GM12878 (cell line): Measurements from ENCODE around the gene ZNF687. TPM values are rescaled to one million over a fixed set of nuclear protein-coding genes. Genes with fewer than 3 reads are reported as not detected.

Experiments used
- ATAC-seq: fragments of 200-7000 bp; cut with Tn5 transposase; 3 replicates; pipeline ENCODE4 v1.9.1; 2020; ENCODE audit warnings: mild to moderate bottlenecking, moderate library complexity
- BruUV-seq: library from RNA; stranded (reverse); fragments of 400-500 nt; replicated peaks from 2 replicates; lab custom pipeline; 2021; lab: Mats Ljungman, UMichigan
- CTCF ChIA-PET: fragments of 300-600 bp; sonication (Branson Sonifier 250); formaldehyde crosslinking; extraction: SDS; loops from one replicate; lab custom pipeline; 2021; ENCODE audit warnings: inconsistent platforms; lab: Yijun Ruan, JAX
- POLR2A ChIA-PET: fragments of 350-600 bp; formaldehyde crosslinking; extraction: SDS; loops from one replicate; lab custom pipeline; 2021; ENCODE audit warnings: inconsistent platforms; lab: Charles Lee
- RAD21 ChIA-PET: fragments of 300-600 bp; sonication (Branson Sonifier 250); formaldehyde crosslinking; loops from one replicate; lab custom pipeline; 2023; ENCODE audit warnings: antibody characterized with exemption; ENCODE audit not compliant: unreplicated experiment; lab: Charles Lee
- SMC1A ChIA-PET: fragments of 300-600 bp; sonication (Branson Sonifier 250); formaldehyde crosslinking; loops from one replicate; lab custom pipeline; 2023; ENCODE audit not compliant: unreplicated experiment, uncharacterized antibody; lab: Charles Lee
- DNase-seq: peaks from one replicate; pipeline ENCODE4 v3.0.0-alpha.2; 2011; ENCODE audit warnings: low read depth, low spot score
- FAIRE-seq: peaks from 3 replicates; lab custom pipeline; 2011; peaks lifted over from hg19 to GRCh38; lab: Jason Lieb, UNC
- H2AFZ ChIP-seq: 2 replicates; pipeline ENCODE4 v1.6.0; 2011; ENCODE audit warnings: low read depth, low read length, control low read depth; ENCODE audit not compliant: control insufficient read depth
- H3K27ac ChIP-seq: 2 replicates; pipeline ENCODE4 v1.5.1; 2011; ENCODE audit warnings: control low read depth; ENCODE audit not compliant: control insufficient read depth, insufficient read depth
- H3K27me3 ChIP-seq, 2 experiments: replicated peaks in 1 of 2; 2 replicates each; pipeline versions ENCODE4 v1.6.0 to v1.6.1; 2011; ENCODE audit warnings: low read length in 1 of 2; ENCODE audit not compliant: control insufficient read depth in 2 of 2, insufficient read depth in 2 of 2
- H3K36me3 ChIP-seq, 2 experiments: 2 replicates each; pipeline ENCODE4 v1.5.1; 2011; ENCODE audit warnings: low read length in 1 of 2; ENCODE audit not compliant: control insufficient read depth in 2 of 2, insufficient read depth in 2 of 2
- H3K4me1 ChIP-seq: 2 replicates; pipeline ENCODE4 v1.6.1; 2011; ENCODE audit warnings: mild to moderate bottlenecking, low read length, moderate library complexity, mixed read lengths; ENCODE audit not compliant: control insufficient read depth, insufficient read depth
- H3K4me2 ChIP-seq: 2 replicates; pipeline ENCODE4 v1.6.0; 2011; ENCODE audit warnings: control low read depth; ENCODE audit not compliant: control insufficient read depth, insufficient read depth
- H3K4me3 ChIP-seq: fragments of 200-600 bp; sonication (generic); 2 replicates; pipeline ENCODE4 v1.5.1; 2016
- H3K79me2 ChIP-seq: 2 replicates; pipeline ENCODE4 v1.6.0; 2011; ENCODE audit warnings: low read length; ENCODE audit not compliant: control insufficient read depth, insufficient read depth
- H3K9ac ChIP-seq: 2 replicates; pipeline ENCODE4 v1.8.0; 2011; ENCODE audit warnings: low read length, control low read depth, mixed read lengths; ENCODE audit not compliant: control insufficient read depth, insufficient read depth
- H3K9me3 ChIP-seq: replicated peaks from 3 replicates; pipeline ENCODE4 v1.5.1; 2011; ENCODE audit warnings: mild to moderate bottlenecking, low read length; ENCODE audit not compliant: control insufficient read depth, insufficient read depth
- H4K20me1 ChIP-seq: 2 replicates; pipeline ENCODE4 v1.6.0; 2011; ENCODE audit not compliant: control insufficient read depth, insufficient read depth
- DPF2 ChIP-seq: fragments of 450-650 bp; IDR thresholded peaks from 2 replicates; pipeline ENCODE4 v1.6.1; 2017; ENCODE audit warnings: mild to moderate bottlenecking
- SREBF1 ChIP-seq: IDR thresholded peaks from 2 replicates; pipeline ENCODE4 v1.6.1; 2012; ENCODE audit warnings: mild to moderate bottlenecking, low read length
- WGBS: methylation state at CpG from one replicate; pipeline ENCODE4 v1.1.6; 2016; ENCODE audit warnings: low lambda C conversion rate; ENCODE audit not compliant: insufficient replicate concordance, insufficient coverage; ENCODE audit errors: missing lambda C conversion rate; 5-methylcytosine and 5-hydroxymethylcytosine counted together
- in situ Hi-C: fragments of 300-500 bp; cut with MboI; formaldehyde crosslinking; loops from 9 replicates; pipeline ENCODE4 v1.14.3; 2018; ENCODE audit warnings: mixed read lengths
- intact Hi-C: fragments of 100-400 bp; cut with micrococcal nuclease; formaldehyde crosslinking; loops from one replicate; pipeline ENCODE4 v1.14.2; 2022; ENCODE audit not compliant: unreplicated experiment
- polyA plus RNA-seq, 11 experiments: library from polyadenylated mRNA; depleted of rRNA in 4 of 11; unstranded in 6 of 11; stranded (reverse) in 5 of 11; fragments of >200 nt; fragmentation: Nextera tagmentation in 4 of 11; fragmentation: Illumina TruSeq in 1 of 11; extraction: Ambion mirVana in 4 of 11; extraction: Trizol in 1 of 11; gene quantifications; 1 replicate in 1 of 11; 2 replicates in 10 of 11; pipeline versions ENCODE4 v1.2.1 to v1.2.3, GENCODE V29; 2011 to 2016; ENCODE audit warnings: inconsistent platforms in 2 of 11, missing spikeins in 2 of 11, low read depth in 1 of 11
- total RNA-seq, 4 experiments: library from RNA; depleted of rRNA in 3 of 4; stranded (reverse); fragments of >200 nt in 3 of 4; fragmentation: Illumina TruSeq in 1 of 4; extraction: Trizol in 1 of 4; gene quantifications; 2 replicates each; pipeline versions ENCODE4 v1.2.1 to v1.2.3, GENCODE V29; 2013 to 2021
- TF ChIP-seq, protein P1 (sequence below): fragments of 450-650 bp; IDR thresholded peaks from 2 replicates; pipeline ENCODE4 v1.6.1; 2018; ENCODE audit warnings: borderline replicate concordance, mild to moderate bottlenecking; ENCODE audit not compliant: partially characterized antibody
- TF ChIP-seq, protein P2 (sequence below): IDR thresholded peaks from 2 replicates; pipeline ENCODE4 v1.6.1; 2011; ENCODE audit warnings: mild to moderate bottlenecking, low read depth, low read length, moderate library complexity; ENCODE audit not compliant: insufficient replicate concordance

Gene ZNF687
- total and polyA plus RNA-seq, 10 of the 15 experiments (the other 5 are each of a cell fraction or from before 2014, with no cell fraction given), result 0.08 to 30.9 (median 9.9) TPM

DNA sequence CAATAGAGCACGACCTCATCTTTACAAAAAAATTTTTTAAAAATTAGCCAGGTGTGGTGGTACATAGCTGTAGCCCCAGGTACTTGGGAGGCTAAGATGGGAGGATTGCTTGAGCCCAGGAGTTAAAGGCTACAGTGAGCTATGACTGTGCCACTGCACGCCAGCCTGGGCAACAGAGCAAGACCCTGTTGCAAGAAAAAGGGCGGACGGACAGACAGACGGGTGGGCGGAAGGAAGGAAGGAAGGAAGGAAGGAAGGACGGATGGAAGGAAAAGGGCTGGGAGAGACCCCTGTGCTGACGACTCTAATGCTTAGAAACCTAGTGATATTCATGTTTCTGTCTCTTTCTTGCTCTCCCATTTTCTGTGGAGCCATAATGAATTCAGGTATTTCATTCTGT lies 30.7 kb downstream of the ZNF687 start:
- H3K9me3 ChIP-seq, result no peaks in the 10 kb centered on the region
- CTCF ChIA-PET, result interaction anchor here (1.7 to 4.1 kb wide), 4 partner anchors 12 to 213 kb away, joined by 3 to 32 read pairs (median 8); partner anchors contain the start of gene PI4KB
- no peaks in the 10 kb centered on the region for H3K4me1 ChIP-seq
- POLR2A ChIA-PET, result interaction anchor here (4.8 kb wide), 1 partner anchor 14 kb away, joined by 19 read pairs; the partner anchor contains the start of gene PI4KB
- RAD21 ChIA-PET, result interaction anchor here (0.8 to 1.8 kb wide), 3 partner anchors 12 to 213 kb away, joined by 4 to 6 read pairs (median 4); no protein-coding TSS in a partner anchor
- intact Hi-C loops (no loop called here), in situ Hi-C loops (no loop called here)
- H3K9ac ChIP-seq, result no peak overlapping the region
- no TSS peak for BruUV-seq
- no peak overlapping the region for H3K4me2 ChIP-seq
- peaks cover 15 to 44% of the 10 kb centered on the region in 2 experiments for H3K36me3 ChIP-seq
- no peak overlapping the region for H2AFZ ChIP-seq
- FAIRE-seq (no peak), ATAC-seq (no peak), DNase-seq (no peak)
- 0 out of 2 replicates have a peak, but pooled peaks cover 4% of the 10 kb centered on the region for H4K20me1 ChIP-seq
- H3K4me3 ChIP-seq, result no peak overlapping the region
- WGBS, result 77% methylated on average over 8 of the region's 8 CpGs
- H3K27ac ChIP-seq, result no peak overlapping the region
- SMC1A ChIA-PET, result interaction anchor here (0.7 to 3.8 kb wide), 4 partner anchors 11 to 26 kb away, joined by 3 to 15 read pairs (median 8); partner anchors contain the start of gene PI4KB
- H3K79me2 ChIP-seq, result no peaks in the 10 kb centered on the region
- no peaks in the 10 kb centered on the region for H3K27me3 ChIP-seq
- no peak for TF ChIP-seq DPF2
- TF ChIP-seq, protein P1, sequence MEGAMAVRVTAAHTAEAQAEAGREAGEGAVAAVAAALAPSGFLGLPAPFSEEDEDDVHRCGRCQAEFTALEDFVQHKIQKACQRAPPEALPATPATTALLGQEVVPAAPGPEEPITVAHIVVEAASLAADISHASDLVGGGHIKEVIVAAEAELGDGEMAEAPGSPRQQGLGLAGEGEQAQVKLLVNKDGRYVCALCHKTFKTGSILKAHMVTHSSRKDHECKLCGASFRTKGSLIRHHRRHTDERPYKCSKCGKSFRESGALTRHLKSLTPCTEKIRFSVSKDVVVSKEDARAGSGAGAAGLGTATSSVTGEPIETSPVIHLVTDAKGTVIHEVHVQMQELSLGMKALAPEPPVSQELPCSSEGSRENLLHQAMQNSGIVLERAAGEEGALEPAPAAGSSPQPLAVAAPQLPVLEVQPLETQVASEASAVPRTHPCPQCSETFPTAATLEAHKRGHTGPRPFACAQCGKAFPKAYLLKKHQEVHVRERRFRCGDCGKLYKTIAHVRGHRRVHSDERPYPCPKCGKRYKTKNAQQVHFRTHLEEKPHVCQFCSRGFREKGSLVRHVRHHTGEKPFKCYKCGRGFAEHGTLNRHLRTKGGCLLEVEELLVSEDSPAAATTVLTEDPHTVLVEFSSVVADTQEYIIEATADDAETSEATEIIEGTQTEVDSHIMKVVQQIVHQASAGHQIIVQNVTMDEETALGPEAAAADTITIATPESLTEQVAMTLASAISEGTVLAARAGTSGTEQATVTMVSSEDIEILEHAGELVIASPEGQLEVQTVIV, result no peak
- TF ChIP-seq SREBF1, result no peak
- TF ChIP-seq, protein P2, sequence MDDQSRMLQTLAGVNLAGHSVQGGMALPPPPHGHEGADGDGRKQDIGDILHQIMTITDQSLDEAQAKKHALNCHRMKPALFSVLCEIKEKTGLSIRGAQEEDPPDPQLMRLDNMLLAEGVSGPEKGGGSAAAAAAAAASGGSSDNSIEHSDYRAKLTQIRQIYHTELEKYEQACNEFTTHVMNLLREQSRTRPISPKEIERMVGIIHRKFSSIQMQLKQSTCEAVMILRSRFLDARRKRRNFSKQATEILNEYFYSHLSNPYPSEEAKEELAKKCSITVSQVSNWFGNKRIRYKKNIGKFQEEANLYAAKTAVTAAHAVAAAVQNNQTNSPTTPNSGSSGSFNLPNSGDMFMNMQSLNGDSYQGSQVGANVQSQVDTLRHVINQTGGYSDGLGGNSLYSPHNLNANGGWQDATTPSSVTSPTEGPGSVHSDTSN, result no peak
